Measurements from ENCODE around the gene MYBPC2. TPM values are rescaled to one million over a fixed set of nuclear protein-coding genes. Genes with fewer than 3 reads are reported as not detected.

Gene MYBPC2
- total and polyA plus RNA-seq, 2 experiments from 2014 or later, result not detected

DNA sequence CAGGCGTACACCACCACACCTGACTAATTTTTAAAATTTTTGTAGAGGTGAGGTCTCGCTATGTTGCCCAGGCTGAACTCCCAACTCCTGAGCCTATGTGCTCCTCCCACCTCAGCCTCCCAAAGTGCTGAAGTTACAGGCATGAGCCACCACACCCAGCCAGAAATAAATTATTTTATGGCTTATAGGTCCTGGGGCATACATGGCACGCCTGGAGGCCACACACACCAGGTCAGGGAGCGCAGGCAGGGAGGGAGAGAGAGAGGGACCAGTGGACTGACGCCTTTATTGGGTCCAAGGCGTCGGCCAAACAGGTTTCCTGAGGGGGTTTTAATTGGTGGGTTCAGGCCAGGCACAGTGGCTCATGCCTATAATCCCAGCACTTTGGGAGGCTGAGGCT is 7.1 kb upstream of the MYBPC2 start:
- no peaks in the 10 kb centered on the region for H4K20me1 ChIP-seq (ENCODE audit: insufficient read depth)
- no peaks in the 10 kb centered on the region for H3K9me2 ChIP-seq (ENCODE audit: insufficient read depth)
- H3K79me2 ChIP-seq (ENCODE audit: insufficient read depth), result no peaks in the 10 kb centered on the region
- H3K9me3 ChIP-seq (ENCODE audit: low read depth), result no peaks in the 10 kb centered on the region
- no peak overlapping the region for H3K9ac ChIP-seq
- H3K4me3 ChIP-seq, result no peak overlapping the region
- in situ Hi-C loops (cut with MboI), result no loop called here
- H3F3A ChIP-seq (ENCODE audit: insufficient read depth), result no peaks in the 10 kb centered on the region
- H2AFZ ChIP-seq, result no peak overlapping the region
- no peak overlapping the region for H3K4me2 ChIP-seq (ENCODE audit: unreplicated experiment)
- WGBS, 2 experiments (ENCODE audit: low coverage in 1 of 2, low lambda C conversion rate in 2 of 2, missing lambda C conversion rate in 2 of 2), result 60 to 64% methylated on average over 7 of the region's 7 CpGs
- H3K27me3 ChIP-seq (replicated peaks; ENCODE audit: insufficient read depth), result peaks cover 13% of the 10 kb centered on the region; the same call in 1 of the 2 replicates
- TF ChIP-seq EZH2 (IDR thresholded peaks at IDR 0.05; ENCODE audit: insufficient read depth, poor library complexity, severe bottlenecking) (no peak), EZH2phosphoT487 (IDR thresholded peaks at IDR 0.05; ENCODE audit: insufficient read depth, low read depth) (no peak)
- H3K27ac ChIP-seq, result no peak overlapping the region
- no peaks in the 10 kb centered on the region for H3K36me3 ChIP-seq (ENCODE audit: low read depth)
- DNase-seq, result no peak
- no peaks in the 10 kb centered on the region for H3K4me1 ChIP-seq (ENCODE audit: insufficient read depth)

DNA sequence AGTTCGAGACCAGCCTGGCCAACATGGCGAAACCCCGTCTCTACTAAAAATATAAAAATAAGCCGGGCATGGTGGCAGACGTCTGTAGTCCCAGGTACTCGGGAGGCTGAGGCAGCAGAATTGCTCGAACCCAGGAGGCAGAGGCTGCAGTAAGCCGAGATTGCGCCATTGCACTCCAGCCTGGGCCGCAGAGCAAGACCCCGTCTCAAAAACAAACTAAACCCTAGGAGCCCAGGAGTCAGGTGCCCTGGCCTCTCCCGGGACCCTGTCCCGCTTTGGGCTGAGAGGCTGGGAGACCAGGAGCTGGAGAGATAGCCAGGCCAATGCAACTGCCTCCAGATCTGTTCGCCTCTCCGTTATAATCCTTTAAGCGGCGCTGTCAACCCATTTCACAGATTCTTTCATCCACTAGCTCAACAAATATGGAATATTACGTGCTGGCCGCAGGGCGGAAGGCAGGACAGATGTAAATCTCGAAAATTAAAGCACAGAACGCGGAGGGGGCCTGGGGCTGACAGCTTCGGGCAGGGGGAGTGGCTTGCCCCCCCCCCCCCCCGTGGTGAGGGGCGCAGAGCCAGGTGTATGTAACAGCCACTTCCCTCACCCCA is 5.3 kb upstream of the MYBPC2 start:
- H4K20me1 ChIP-seq (ENCODE audit: insufficient read depth), result no peaks in the 10 kb centered on the region
- in situ Hi-C loops (cut with MboI), result no loop called here
- H3K4me2 ChIP-seq (ENCODE audit: unreplicated experiment), result peak overlapping the region; percentile 16
- 0 out of 2 replicates have a peak overlapping the region, but pooled peaks have one; percentile 53 for H2AFZ ChIP-seq
- no peak for DNase-seq
- no peaks in the 10 kb centered on the region for H3K79me2 ChIP-seq (ENCODE audit: insufficient read depth)
- no peak overlapping the region for H3K27ac ChIP-seq
- WGBS, 2 experiments (ENCODE audit: low coverage in 1 of 2, low lambda C conversion rate in 2 of 2, missing lambda C conversion rate in 2 of 2), result 75 to 80% methylated on average over 24 to 26 of the region's 26 CpGs
- peaks cover 21% of the 10 kb centered on the region for H3K27me3 ChIP-seq (replicated peaks; ENCODE audit: insufficient read depth)
- no peaks in the 10 kb centered on the region for H3K4me1 ChIP-seq (ENCODE audit: insufficient read depth)
- no peaks in the 10 kb centered on the region for H3K36me3 ChIP-seq (ENCODE audit: low read depth)
- H3K9me2 ChIP-seq (ENCODE audit: insufficient read depth), result no peaks in the 10 kb centered on the region
- TF ChIP-seq EZH2phosphoT487 (IDR thresholded peaks at IDR 0.05; ENCODE audit: insufficient read depth, low read depth), result no peak
- no peak for TF ChIP-seq EZH2 (IDR thresholded peaks at IDR 0.05; ENCODE audit: insufficient read depth, poor library complexity, severe bottlenecking)
- no peak overlapping the region for H3K4me3 ChIP-seq
- no peaks in the 10 kb centered on the region for H3K9me3 ChIP-seq (ENCODE audit: low read depth)
- no peak overlapping the region for H3K9ac ChIP-seq
- H3F3A ChIP-seq (ENCODE audit: insufficient read depth), result no peaks in the 10 kb centered on the region

DNA sequence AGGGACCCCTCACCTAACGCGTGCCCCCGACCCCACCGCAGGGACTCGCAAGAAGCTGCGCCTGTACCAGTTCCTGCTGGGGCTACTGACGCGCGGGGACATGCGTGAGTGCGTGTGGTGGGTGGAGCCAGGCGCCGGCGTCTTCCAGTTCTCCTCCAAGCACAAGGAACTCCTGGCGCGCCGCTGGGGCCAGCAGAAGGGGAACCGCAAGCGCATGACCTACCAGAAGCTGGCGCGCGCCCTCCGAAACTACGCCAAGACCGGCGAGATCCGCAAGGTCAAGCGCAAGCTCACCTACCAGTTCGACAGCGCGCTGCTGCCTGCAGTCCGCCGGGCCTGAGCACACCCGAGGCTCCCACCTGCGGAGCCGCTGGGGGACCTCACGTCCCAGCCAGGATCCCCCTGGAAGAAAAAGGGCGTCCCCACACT is 4.7 kb upstream of the MYBPC2 start:
- H3F3A ChIP-seq (ENCODE audit: insufficient read depth), result no peaks in the 10 kb centered on the region
- H3K27ac ChIP-seq, result no peak overlapping the region
- no peaks in the 10 kb centered on the region for H3K36me3 ChIP-seq (ENCODE audit: low read depth)
- in situ Hi-C loops (cut with MboI), result no loop called here
- H3K4me1 ChIP-seq (ENCODE audit: insufficient read depth), result no peaks in the 10 kb centered on the region
- H4K20me1 ChIP-seq (ENCODE audit: insufficient read depth), result no peaks in the 10 kb centered on the region
- H3K79me2 ChIP-seq (ENCODE audit: insufficient read depth), result no peaks in the 10 kb centered on the region
- TF ChIP-seq EZH2 (IDR thresholded peaks at IDR 0.05; ENCODE audit: insufficient read depth, poor library complexity, severe bottlenecking), result no peak
- no peak for TF ChIP-seq EZH2phosphoT487 (IDR thresholded peaks at IDR 0.05; ENCODE audit: insufficient read depth, low read depth)
- no peaks in the 10 kb centered on the region for H3K9me2 ChIP-seq (ENCODE audit: insufficient read depth)
- 9 to 15% methylated on average over 28 to 34 of the region's 38 CpGs for WGBS, 2 experiments (ENCODE audit: low coverage in 1 of 2, low lambda C conversion rate in 2 of 2, missing lambda C conversion rate in 2 of 2)
- peak; percentile 73 for DNase-seq
- H3K9ac ChIP-seq, result no peak overlapping the region
- H3K4me2 ChIP-seq (ENCODE audit: unreplicated experiment), result peak overlapping the region; percentile 16
- peak overlapping the region; percentile 53 for H2AFZ ChIP-seq
- H3K4me3 ChIP-seq, result peak overlapping the region; percentile 40
- H3K9me3 ChIP-seq (ENCODE audit: low read depth), result no peaks in the 10 kb centered on the region
- H3K27me3 ChIP-seq (replicated peaks; ENCODE audit: insufficient read depth), result peaks cover 27% of the 10 kb centered on the region

DNA sequence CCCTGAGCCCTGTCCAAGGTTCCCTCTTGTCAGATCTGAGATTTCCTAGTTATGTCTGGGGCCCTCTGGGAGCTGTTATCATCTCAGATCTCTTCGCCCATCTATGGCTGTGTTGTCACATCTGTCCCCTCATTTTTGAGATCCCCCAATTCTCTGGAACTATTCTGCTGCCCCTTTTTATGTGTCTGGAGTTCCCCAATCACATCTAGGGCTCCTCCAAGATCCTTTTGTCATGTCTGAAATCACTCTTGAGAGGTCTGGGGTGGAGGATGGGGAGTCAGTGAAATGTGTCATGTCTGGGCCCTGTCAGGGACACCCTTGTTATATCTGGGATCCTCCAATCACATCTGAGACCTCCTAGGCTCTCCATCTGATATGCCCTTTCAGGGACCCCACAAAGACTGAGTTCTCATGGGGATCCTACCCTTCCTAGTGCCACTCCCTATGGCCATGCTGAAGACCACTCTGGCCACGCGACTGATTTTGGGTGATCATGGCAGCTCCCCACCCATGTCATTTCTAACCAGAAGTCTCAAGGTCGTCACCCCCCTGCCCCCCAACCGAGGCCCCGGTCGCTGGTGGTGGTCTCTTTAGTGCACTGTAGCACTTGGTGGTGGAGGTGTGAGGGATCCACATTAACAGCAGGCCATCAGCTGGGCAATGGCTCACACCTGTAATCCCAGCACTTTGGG is 3.8 kb upstream of the MYBPC2 start:
- Histone ChIP-seq H3K9me2 (ENCODE audit: insufficient read depth) (no peaks in the 10 kb centered on the region), H3K27ac (no peak overlapping the region), H3K4me3 (no peak overlapping the region), H3K4me1 (ENCODE audit: insufficient read depth) (no peaks in the 10 kb centered on the region), H3K4me2 (ENCODE audit: unreplicated experiment) (no peak overlapping the region), H4K20me1 (ENCODE audit: insufficient read depth) (no peaks in the 10 kb centered on the region), H3K27me3 (replicated peaks; ENCODE audit: insufficient read depth) (peaks cover 34% of the 10 kb centered on the region), H3K9me3 (ENCODE audit: low read depth) (no peaks in the 10 kb centered on the region), H3K79me2 (ENCODE audit: insufficient read depth) (no peaks in the 10 kb centered on the region), H3F3A (ENCODE audit: insufficient read depth) (no peaks in the 10 kb centered on the region), H3K36me3 (ENCODE audit: low read depth) (no peaks in the 10 kb centered on the region), H3K9ac (no peak overlapping the region), H2AFZ (no peak overlapping the region)
- TF ChIP-seq EZH2 (IDR thresholded peaks at IDR 0.05; ENCODE audit: insufficient read depth, poor library complexity, severe bottlenecking), result no peak
- TF ChIP-seq EZH2phosphoT487 (IDR thresholded peaks at IDR 0.05; ENCODE audit: insufficient read depth, low read depth), result no peak
- in situ Hi-C loops (cut with MboI), result no loop called here
- DNase-seq, result no peak
- WGBS, 2 experiments (ENCODE audit: low coverage in 1 of 2, low lambda C conversion rate in 2 of 2, missing lambda C conversion rate in 2 of 2), result 52 to 53% methylated on average over 7 of the region's 7 CpGs

All from GM23248 (cell line).